T-cell (primary cell): Measurements from ENCODE around the gene SH2D1B. TPM values are rescaled to one million over a fixed set of nuclear protein-coding genes. Genes with fewer than 3 reads are reported as not detected.
"Not testable (repeated sequence)": the region's sequence is repeated elsewhere in the genome, so short reads cannot be mapped to it uniquely, and the experiment has no call there.

ENCODE experiments used
- ATAC-seq, 4 experiments: fragments of 200-7000 bp in 3 of 4; fragments of 150-1000 bp in 1 of 4; cut with Tn5 transposase; replicated peaks in 1 of 4; 1 replicate in 3 of 4; 2 replicates in 1 of 4; pipeline ENCODE4 v1.10.0; 2021; ENCODE audit warnings: moderate library complexity in 3 of 4, mild to moderate bottlenecking in 2 of 4, moderate number of reproducible peaks in 1 of 4
- CTCF ChIA-PET, 2 donors: fragments of 300-600 bp; sonication (Branson Sonifier 250); formaldehyde crosslinking; loops; one replicate each; lab custom pipeline; 2022; ENCODE audit warnings: antibody characterized with exemption in 2 of 2; lab: Charles Lee
- POLR2A ChIA-PET, 2 donors: fragments of 300-600 bp; sonication (Branson Sonifier 250); formaldehyde crosslinking; loops; one replicate each; lab custom pipeline; 2022; ENCODE audit warnings: antibody characterized with exemption in 2 of 2; lab: Charles Lee
- DNase-seq, 35 experiments: peaks; one replicate each; pipeline versions ENCODE4 v3.0.0 to v3.0.0-alpha.2; 2013 to 2023
- H3K27ac ChIP-seq: one replicate; pipeline ENCODE4 v1.5.1; 2013; ENCODE audit warnings: low read length
- H3K27me3 ChIP-seq, 2 experiments: replicated peaks in 1 of 2; 1 replicate in 1 of 2; 2 replicates in 1 of 2; pipeline versions ENCODE4 v1.6.1 to v1.7.0; 2013; ENCODE audit warnings: low read length in 1 of 2, mixed read lengths in 1 of 2; ENCODE audit not compliant: control insufficient read depth in 2 of 2, insufficient read depth in 2 of 2; ENCODE audit errors: extremely low read depth in 1 of 2
- H3K36me3 ChIP-seq, 2 donors: 1 replicate in 1 of 2; 2 replicates in 1 of 2; pipeline versions ENCODE4 v1.6.1 to v1.7.0; 2013; ENCODE audit warnings: low read length in 1 of 2; ENCODE audit not compliant: control insufficient read depth in 2 of 2, insufficient read depth in 1 of 2; ENCODE audit errors: extremely low read depth in 1 of 2
- H3K4me1 ChIP-seq, 2 experiments: 1 replicate in 1 of 2; 2 replicates in 1 of 2; pipeline versions ENCODE4 v1.6.1 to v1.7.0; 2013; ENCODE audit warnings: low read length in 2 of 2, mixed read lengths in 1 of 2; ENCODE audit not compliant: insufficient read depth in 2 of 2, control insufficient read depth in 1 of 2; ENCODE audit errors: extremely low read depth in 1 of 2
- H3K4me3 ChIP-seq, 2 donors: 1 replicate in 1 of 2; 2 replicates in 1 of 2; pipeline versions ENCODE4 v1.5.1 to v1.7.0; 2013; ENCODE audit warnings: mild to moderate bottlenecking in 2 of 2, low read length in 1 of 2, moderate library complexity in 1 of 2; ENCODE audit not compliant: control insufficient read depth in 1 of 2; ENCODE audit errors: extremely low read depth in 1 of 2
- H3K9me3 ChIP-seq: 2 replicates; pipeline ENCODE4 v1.7.0; 2013
- H3K27ac Mint-ChIP-seq, 2 donors: one replicate each; pipeline ENCODE4 v1.8.0; 2020 to 2021; ENCODE audit warnings: mild to moderate bottlenecking in 2 of 2, mixed read lengths in 2 of 2
- H3K27me3 Mint-ChIP-seq, 2 donors: one replicate each; pipeline ENCODE4 v1.8.0; 2021 to 2022; ENCODE audit warnings: mixed read lengths in 2 of 2
- H3K36me3 Mint-ChIP-seq: one replicate; pipeline ENCODE4 v1.8.0; 2021; ENCODE audit warnings: mixed read lengths
- H3K4me1 Mint-ChIP-seq, 3 donors: one replicate each; pipeline ENCODE4 v1.8.0; 2020 to 2022; ENCODE audit warnings: mixed read lengths in 3 of 3, mild to moderate bottlenecking in 1 of 3
- H3K4me3 Mint-ChIP-seq, 3 donors: one replicate each; pipeline ENCODE4 v1.8.0; 2020 to 2022; ENCODE audit warnings: mild to moderate bottlenecking in 3 of 3, mixed read lengths in 3 of 3, moderate library complexity in 3 of 3
- H3K9me3 Mint-ChIP-seq, 3 donors: one replicate each; pipeline ENCODE4 v1.8.0; 2020 to 2022; ENCODE audit warnings: mixed read lengths in 3 of 3
- WGBS: methylation state at CpG from one replicate; pipeline ENCODE4 v1.1.5; 2013; ENCODE audit warnings: missing lambda C conversion rate; ENCODE audit not compliant: insufficient coverage; 5-methylcytosine and 5-hydroxymethylcytosine counted together
- total RNA-seq, 35 experiments: library from RNA in 6 of 35; stranded (reverse) in 6 of 35; fragments of 120-200 nt in 1 of 35; gene quantifications; one replicate each; pipeline versions ENCODE4 v1.2.1 to v1.2.4 and lab custom pipeline; 2013 to 2026

SH2D1B gene
- total RNA-seq, 5 donors from 2014 or later (not counting 1 experiment from before 2014, with no cell fraction given): 0.20 to 1.5 (median 0.66) TPM

DNA sequence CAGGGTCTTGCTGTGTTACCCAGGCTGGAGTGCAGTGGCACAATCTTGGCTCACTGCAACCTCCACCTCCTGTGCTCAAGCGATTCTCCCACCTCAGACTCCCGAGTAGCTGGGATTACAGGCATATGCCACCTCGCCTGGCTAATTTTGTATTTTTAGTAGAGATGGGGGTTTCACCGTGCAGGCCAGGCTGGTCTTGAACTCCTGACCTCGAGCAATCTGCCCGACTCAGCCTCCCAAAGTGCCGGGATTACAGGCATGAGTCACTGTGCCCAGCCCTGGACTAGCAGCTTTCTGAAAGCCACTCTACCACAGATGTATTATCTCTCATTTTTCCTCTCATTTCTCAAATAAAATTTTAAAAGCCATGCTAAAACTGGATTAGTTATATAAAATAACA, 6.6 kb upstream of the SH2D1B start:
- H3K27ac ChIP-seq: not testable (repeated sequence)

DNA sequence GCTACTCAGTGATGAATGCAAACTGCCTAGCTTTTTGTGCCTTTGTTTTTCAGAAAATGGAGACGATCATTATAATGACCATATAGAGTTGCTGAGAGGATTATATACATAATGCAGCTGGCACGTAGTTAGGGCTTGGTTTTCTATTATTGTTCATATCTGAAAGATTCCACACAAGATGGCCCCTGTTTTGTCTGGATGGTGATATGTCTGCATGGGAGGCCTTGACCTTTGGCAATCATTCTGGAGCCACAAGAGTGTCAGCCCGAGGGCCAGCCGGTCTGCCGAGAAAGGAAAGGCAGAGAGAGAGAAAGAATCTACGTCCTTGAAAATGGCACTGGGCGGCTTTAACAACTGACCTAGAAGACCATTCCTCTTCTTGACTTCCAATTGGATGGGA, 5.7 kb upstream of the SH2D1B start:
- Histone ChIP-seq H3K4me1 (no peaks in the 10 kb centered on the region), H3K27me3 (peaks cover 0 to 18% of the 10 kb centered on the region in 2 experiments), H3K27ac (no peak overlapping the region), H3K4me3 (no peak overlapping the region), H3K36me3 (no peaks in the 10 kb centered on the region), H3K9me3 (no peaks in the 10 kb centered on the region)
- ATAC-seq (no peak), DNase-seq (no peak)
- Mint-ChIP-seq H3K4me3 (no peak overlapping the region), H3K4me1 (no peaks in the 10 kb centered on the region), H3K27ac (no peak overlapping the region), H3K9me3 (no peaks in the 10 kb centered on the region), H3K27me3 (peaks cover 30 to 37% of the 10 kb centered on the region in 2 donors), H3K36me3 (no peaks in the 10 kb centered on the region)
- POLR2A ChIA-PET: no interaction called here
- CTCF ChIA-PET: no interaction called here
- no CpG with 5 or more reads among the region's 7 CpGs for WGBS

More for the DNA sequence above, 6.6 kb upstream of the SH2D1B start:
- H3K36me3 Mint-ChIP-seq, H3K4me1 Mint-ChIP-seq, POLR2A ChIA-PET, H3K9me3 Mint-ChIP-seq, H3K4me3 Mint-ChIP-seq, H3K4me3 ChIP-seq, H3K36me3 ChIP-seq, H3K27ac Mint-ChIP-seq, CTCF ChIA-PET, DNase-seq, H3K4me1 ChIP-seq, ATAC-seq, H3K9me3 ChIP-seq: not testable (repeated sequence)
- peaks cover 31 to 43% of the 10 kb centered on the region in 2 donors for H3K27me3 Mint-ChIP-seq
- peaks cover 0 to 21% of the 10 kb centered on the region in 2 experiments for H3K27me3 ChIP-seq
- 82% methylated on average over 2 of the region's 7 CpGs for WGBS

DNA sequence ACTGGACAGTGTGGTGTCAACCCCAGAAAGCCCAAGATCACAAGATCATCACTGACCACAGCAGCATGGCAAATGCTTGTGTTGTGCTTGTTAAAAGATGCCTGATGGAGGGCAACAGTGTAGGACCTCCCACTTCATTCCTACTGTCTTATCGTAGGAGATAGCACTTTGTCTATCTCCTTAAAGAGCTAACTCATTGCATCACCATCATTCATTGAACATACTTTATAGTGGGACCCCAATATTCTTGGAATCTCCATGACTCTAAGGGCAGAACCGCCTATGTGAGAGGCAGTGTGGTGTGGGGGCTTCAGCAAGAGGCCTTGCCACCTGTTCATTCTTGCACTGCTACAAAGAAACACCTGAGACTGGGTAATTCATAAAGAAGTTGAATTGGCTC, 5.0 kb upstream of the SH2D1B start:
- Histone ChIP-seq H3K27ac (no peak overlapping the region), H3K36me3 (no peaks in the 10 kb centered on the region), H3K4me3 (no peak overlapping the region), H3K4me1 (no peaks in the 10 kb centered on the region), H3K9me3 (no peaks in the 10 kb centered on the region), H3K27me3 (peaks cover 0 to 16% of the 10 kb centered on the region in 2 experiments)
- Mint-ChIP-seq H3K4me1 (no peaks in the 10 kb centered on the region), H3K36me3 (no peaks in the 10 kb centered on the region), H3K27me3 (peaks cover 30 to 33% of the 10 kb centered on the region in 2 donors), H3K9me3 (no peaks in the 10 kb centered on the region), H3K27ac (no peak overlapping the region), H3K4me3 (no peak overlapping the region)
- no CpG with 5 or more reads among the region's 2 CpGs for WGBS
- ChIA-PET CTCF (no interaction called here), POLR2A (no interaction called here)
- no peak for ATAC-seq
- no peak for DNase-seq

DNA sequence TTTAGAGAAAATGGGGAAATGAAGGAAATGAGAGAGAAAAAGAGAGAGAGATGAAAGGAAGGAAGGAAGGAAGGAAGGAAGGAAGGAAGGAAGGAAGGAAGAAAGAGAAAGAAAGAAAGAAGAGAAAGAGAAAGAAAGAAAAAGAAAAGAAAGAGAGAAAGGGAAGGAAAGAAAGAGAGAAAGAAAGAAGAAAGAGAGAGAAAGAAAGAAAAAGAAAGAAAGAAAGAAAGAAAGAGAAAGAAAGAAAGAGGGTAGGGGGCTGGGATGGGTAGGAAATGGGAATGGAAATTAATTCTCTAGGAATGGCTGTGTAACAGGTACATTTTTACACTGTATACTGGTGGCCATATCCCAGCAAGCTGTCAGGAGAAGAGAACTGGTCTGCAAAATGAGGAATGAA, 4.3 kb upstream of the SH2D1B start:
- Histone ChIP-seq H3K36me3 (no peaks in the 10 kb centered on the region), H3K27me3 (peaks cover 0 to 18% of the 10 kb centered on the region in 2 experiments), H3K4me1 (no peaks in the 10 kb centered on the region), H3K27ac (no peak overlapping the region), H3K4me3 (no peak overlapping the region), H3K9me3 (no peaks in the 10 kb centered on the region)
- no peak overlapping the region for H3K27ac Mint-ChIP-seq
- ChIA-PET CTCF (no interaction called here), POLR2A (no interaction called here)
- H3K27me3 Mint-ChIP-seq: peaks cover 30 to 33% of the 10 kb centered on the region in 2 donors
- ATAC-seq (no peak), DNase-seq (no peak)
- H3K4me3 Mint-ChIP-seq: no peak overlapping the region
- no peaks in the 10 kb centered on the region for H3K9me3 Mint-ChIP-seq
- H3K4me1 Mint-ChIP-seq: no peaks in the 10 kb centered on the region
- H3K36me3 Mint-ChIP-seq: no peaks in the 10 kb centered on the region

DNA sequence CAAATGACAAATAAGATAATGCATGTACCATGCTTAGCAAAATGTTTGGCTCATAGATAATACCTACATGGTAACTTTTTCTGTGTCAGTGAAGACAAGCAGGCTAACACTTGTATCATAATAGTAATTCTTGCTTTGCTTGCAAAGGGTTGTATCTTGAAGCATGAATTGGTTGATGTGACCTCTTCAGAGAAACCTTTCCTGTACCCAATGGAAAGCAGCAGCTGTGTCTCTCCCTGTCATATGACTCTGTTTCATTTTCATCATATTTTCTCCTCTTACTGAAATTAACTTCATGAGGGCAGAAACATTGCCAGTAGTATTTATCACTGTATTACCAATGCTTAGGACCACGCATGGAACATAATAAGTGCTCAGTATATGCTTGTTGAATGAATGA, 4.4 kb downstream of the SH2D1B start:
- H3K27ac ChIP-seq: no peak overlapping the region
- H3K4me1 Mint-ChIP-seq: no peaks in the 10 kb centered on the region
- no peak overlapping the region for H3K4me3 Mint-ChIP-seq
- no peak overlapping the region for H3K27ac Mint-ChIP-seq
- ChIA-PET POLR2A (interaction anchor here in 1 of 2 donors (0.6 kb wide), 1 partner anchor 16 kb away, joined by 3 read pairs; no protein-coding TSS in a partner anchor), CTCF (interaction anchor here in 1 of 2 donors (0.6 kb wide), 1 partner anchor 332 kb away, joined by 5 read pairs; no protein-coding TSS in a partner anchor)
- H3K36me3 ChIP-seq: no peaks in the 10 kb centered on the region
- H3K9me3 Mint-ChIP-seq: no peaks in the 10 kb centered on the region
- no peaks in the 10 kb centered on the region for H3K4me1 ChIP-seq
- no peaks in the 10 kb centered on the region for H3K36me3 Mint-ChIP-seq
- H3K4me3 ChIP-seq: no peak overlapping the region
- no peak for ATAC-seq
- peaks cover 0 to 6% of the 10 kb centered on the region in 2 experiments for H3K27me3 ChIP-seq
- H3K27me3 Mint-ChIP-seq: peaks cover 16 to 23% of the 10 kb centered on the region in 2 donors
- no peak for DNase-seq
- no peaks in the 10 kb centered on the region for H3K9me3 ChIP-seq
- WGBS: no CpG with 5 or more reads among the region's 1 CpG

DNA sequence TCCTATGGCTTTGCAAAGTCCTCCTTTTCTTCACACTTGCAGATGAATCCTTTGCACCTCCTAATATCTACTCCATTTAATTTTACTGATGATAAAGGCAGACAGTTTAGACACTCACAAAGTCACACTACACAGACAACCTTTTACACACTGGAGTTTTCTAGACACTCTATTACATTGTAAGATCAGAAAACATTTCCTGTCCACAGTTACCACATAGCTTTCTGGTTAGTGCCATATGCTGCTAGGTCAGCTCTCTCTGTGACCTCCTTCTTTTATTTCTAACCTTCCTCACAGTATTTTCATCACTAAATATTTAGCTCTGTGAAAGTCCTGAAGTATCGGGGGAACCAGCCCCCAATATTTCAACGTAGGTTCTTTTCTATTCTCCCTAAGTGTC, 5.1 kb downstream of the SH2D1B start:
- peaks cover 0 to 8% of the 10 kb centered on the region in 2 experiments for H3K27me3 ChIP-seq
- CTCF ChIA-PET: interaction anchor here in 1 of 2 donors (0.6 kb wide), 1 partner anchor 333 kb away, joined by 5 read pairs; no protein-coding TSS in a partner anchor
- Mint-ChIP-seq H3K27me3 (peaks cover 19 to 24% of the 10 kb centered on the region in 2 donors), H3K36me3 (no peaks in the 10 kb centered on the region), H3K27ac (no peak overlapping the region), H3K9me3 (no peaks in the 10 kb centered on the region), H3K4me1 (no peaks in the 10 kb centered on the region), H3K4me3 (no peak overlapping the region)
- H3K36me3 ChIP-seq: no peaks in the 10 kb centered on the region
- DNase-seq (no peak), ATAC-seq (no peak)
- no CpG with 5 or more reads among the region's 2 CpGs for WGBS
- no peaks in the 10 kb centered on the region for H3K9me3 ChIP-seq
- H3K27ac ChIP-seq: no peak overlapping the region
- POLR2A ChIA-PET: no interaction called here
- no peak overlapping the region for H3K4me3 ChIP-seq
- H3K4me1 ChIP-seq: no peaks in the 10 kb centered on the region

DNA sequence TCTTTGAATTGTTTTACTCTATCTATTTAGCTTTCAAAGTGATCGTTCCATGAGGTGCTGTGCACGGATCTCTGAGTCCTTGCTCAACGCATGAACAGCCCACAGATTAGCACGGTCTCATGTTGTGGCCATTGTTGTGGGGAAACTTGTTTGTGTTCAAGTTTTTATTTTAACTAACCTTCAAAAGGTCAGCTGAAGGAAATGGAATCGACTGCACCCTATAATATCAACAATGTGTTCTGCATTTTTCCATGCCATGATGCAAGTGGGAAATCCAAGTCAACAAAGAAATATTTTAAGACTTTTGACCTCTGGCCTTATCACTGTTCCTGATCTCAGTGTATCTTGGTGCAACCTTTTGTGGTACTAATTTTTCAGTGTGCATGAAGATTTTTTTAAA, 6.1 kb downstream of the SH2D1B start:
- no peaks in the 10 kb centered on the region for H3K9me3 ChIP-seq
- no peak overlapping the region for H3K27ac ChIP-seq
- Mint-ChIP-seq H3K4me1 (no peaks in the 10 kb centered on the region), H3K27ac (no peak overlapping the region), H3K27me3 (peaks cover 16 to 19% of the 10 kb centered on the region in 2 donors), H3K4me3 (no peak overlapping the region), H3K36me3 (no peaks in the 10 kb centered on the region), H3K9me3 (no peaks in the 10 kb centered on the region)
- ATAC-seq: no peak
- H3K36me3 ChIP-seq: no peaks in the 10 kb centered on the region
- H3K27me3 ChIP-seq: peaks cover 0 to 4% of the 10 kb centered on the region in 2 experiments
- no peaks in the 10 kb centered on the region for H3K4me1 ChIP-seq
- ChIA-PET POLR2A (no interaction called here), CTCF (no interaction called here)
- DNase-seq: no peak
- WGBS: 36% methylated on average over 1 of the region's 5 CpGs
- no peak overlapping the region for H3K4me3 ChIP-seq
